ENCODE results near the gene IGF2R.

- TF ChIP-seq CTCF (IDR thresholded peaks at IDR 0.05) (no peak), POLR2A (IDR thresholded peaks at IDR 0.05) (no peak)
Measured at GRCh38 chr6:160137130-160137988, 168.5 kb downstream of the IGF2R start.

Data from lower leg skin (tissue), 3 donors.